ENCODE measurements around the gene ARHGAP33.
"Not testable (repeated sequence)": the region's sequence is repeated elsewhere in the genome, so short reads cannot be mapped to it uniquely, and the experiment has no call there.

Gene ARHGAP33

GRCh38 chr19:35836096-35836495 lies 60.7 kb downstream of the ARHGAP33 start:
- DNase-seq = not testable (repeated sequence)
